Neuronal stem cell (in vitro differentiated cells): ENCODE data around the gene PYCARD.

ENCODE experiments used
- DNase-seq: peaks from one replicate; pipeline ENCODE4 v3.0.0-alpha.2; 2013; ENCODE audit warnings: low spot score
- H2AFZ ChIP-seq: one replicate; pipeline ENCODE4 v1.6.1; 2013; ENCODE audit warnings: mild to moderate bottlenecking, low read length, inconsistent platforms
- H2AK5ac ChIP-seq: 2 replicates; pipeline ENCODE4 v1.6.1; 2013; ENCODE audit warnings: low read depth, mild to moderate bottlenecking, inconsistent platforms, low read length, moderate library complexity, mixed read lengths
- H2BK120ac ChIP-seq: 2 replicates; pipeline ENCODE4 v1.6.1; 2013; ENCODE audit warnings: low read depth, mild to moderate bottlenecking, inconsistent platforms, low read length, moderate library complexity, mixed read lengths
- H2BK12ac ChIP-seq: one replicate; pipeline ENCODE4 v1.6.1; 2013; ENCODE audit warnings: low read length, inconsistent platforms
- H2BK15ac ChIP-seq: 2 replicates; pipeline ENCODE4 v1.6.1; 2013; ENCODE audit warnings: mild to moderate bottlenecking, low read length, inconsistent platforms, mixed read lengths
- H2BK5ac ChIP-seq: one replicate; pipeline ENCODE4 v1.6.1; 2013; ENCODE audit warnings: inconsistent platforms, mild to moderate bottlenecking, low read length, moderate library complexity
- H3K14ac ChIP-seq: one replicate; pipeline ENCODE4 v1.6.1; 2013; ENCODE audit warnings: low read length, inconsistent platforms
- H3K18ac ChIP-seq: 2 replicates; pipeline ENCODE4 v1.6.1; 2013; ENCODE audit warnings: low read length, inconsistent platforms
- H3K23ac ChIP-seq: 2 replicates; pipeline ENCODE4 v1.6.1; 2013; ENCODE audit warnings: low read depth, mild to moderate bottlenecking, mixed read lengths, low read length, inconsistent platforms; ENCODE audit not compliant: poor library complexity
- H3K27ac ChIP-seq: replicated peaks from 3 replicates; pipeline ENCODE4 v1.5.1; 2013; ENCODE audit warnings: low read length, inconsistent platforms
- H3K27me3 ChIP-seq, 3 experiments: 2 replicates each; pipeline ENCODE4 v1.6.1; 2013; ENCODE audit warnings: low read length in 3 of 3, mild to moderate bottlenecking in 2 of 3, inconsistent platforms in 1 of 3, low read depth in 1 of 3, mixed read lengths in 1 of 3, moderate library complexity in 1 of 3; ENCODE audit not compliant: control insufficient read depth in 3 of 3, insufficient read depth in 3 of 3
- H3K36me3 ChIP-seq, 2 donors: replicated peaks in 1 of 2; 2 replicates each; pipeline ENCODE4 v1.6.1; 2013; ENCODE audit warnings: low read length in 2 of 2; ENCODE audit not compliant: control insufficient read depth in 2 of 2, insufficient read depth in 2 of 2
- H3K4ac ChIP-seq: 2 replicates; pipeline ENCODE4 v1.6.1; 2013; ENCODE audit warnings: inconsistent platforms, mild to moderate bottlenecking, low read length, moderate library complexity
- H3K4me1 ChIP-seq, 2 donors: 1 replicate in 1 of 2; 2 replicates in 1 of 2; pipeline ENCODE4 v1.6.1; 2013; ENCODE audit warnings: low read length in 2 of 2, low read depth in 1 of 2; ENCODE audit not compliant: control insufficient read depth in 2 of 2, insufficient read depth in 1 of 2
- H3K4me2 ChIP-seq: one replicate; pipeline ENCODE4 v1.6.1; 2013; ENCODE audit warnings: mild to moderate bottlenecking, low read length, inconsistent platforms; ENCODE audit not compliant: insufficient read depth, poor library complexity, severe bottlenecking
- H3K4me3 ChIP-seq, 2 donors: 2 replicates each; pipeline ENCODE4 v1.5.1; 2013; ENCODE audit warnings: low read length in 2 of 2, mild to moderate bottlenecking in 2 of 2, inconsistent platforms in 1 of 2, moderate library complexity in 1 of 2
- H3K79me1 ChIP-seq: one replicate; pipeline ENCODE4 v1.6.1; 2013; ENCODE audit warnings: low read depth, mild to moderate bottlenecking, inconsistent platforms, low read length, moderate library complexity
- H3K9ac ChIP-seq: one replicate; pipeline ENCODE4 v1.6.1; 2013; ENCODE audit warnings: mild to moderate bottlenecking, low read depth, low read length, inconsistent platforms; ENCODE audit not compliant: poor library complexity
- H3K9me3 ChIP-seq, 2 donors: replicated peaks in 1 of 2; 2 replicates each; pipeline versions ENCODE3 to v1.6.1; 2013; ENCODE audit warnings: low read length in 2 of 2, mild to moderate bottlenecking in 2 of 2, inconsistent platforms in 1 of 2, low read depth in 1 of 2, mixed read lengths in 1 of 2, moderate library complexity in 1 of 2; ENCODE audit not compliant: control insufficient read depth in 2 of 2, insufficient read depth in 1 of 2
- H4K8ac ChIP-seq: one replicate; pipeline ENCODE4 v1.6.1; 2013; ENCODE audit warnings: low read depth, mild to moderate bottlenecking, inconsistent platforms, low read length, moderate library complexity
- H4K91ac ChIP-seq: one replicate; pipeline ENCODE4 v1.6.1; 2013; ENCODE audit warnings: low read length, low read depth, mild to moderate bottlenecking, inconsistent platforms; ENCODE audit not compliant: poor library complexity
- WGBS, 2 donors: extraction: QIAGEN DNeasy Blood & Tissue Kit; methylation state at CpG; one replicate each; pipeline ENCODE4 v1.1.7; 2013; ENCODE audit warnings: missing lambda C conversion rate in 2 of 2, mixed read lengths in 1 of 2; ENCODE audit not compliant: insufficient read length in 2 of 2, insufficient replicate concordance in 1 of 2; ENCODE audit errors: extremely low coverage in 2 of 2; 5-methylcytosine and 5-hydroxymethylcytosine counted together

Gene PYCARD

DNA sequence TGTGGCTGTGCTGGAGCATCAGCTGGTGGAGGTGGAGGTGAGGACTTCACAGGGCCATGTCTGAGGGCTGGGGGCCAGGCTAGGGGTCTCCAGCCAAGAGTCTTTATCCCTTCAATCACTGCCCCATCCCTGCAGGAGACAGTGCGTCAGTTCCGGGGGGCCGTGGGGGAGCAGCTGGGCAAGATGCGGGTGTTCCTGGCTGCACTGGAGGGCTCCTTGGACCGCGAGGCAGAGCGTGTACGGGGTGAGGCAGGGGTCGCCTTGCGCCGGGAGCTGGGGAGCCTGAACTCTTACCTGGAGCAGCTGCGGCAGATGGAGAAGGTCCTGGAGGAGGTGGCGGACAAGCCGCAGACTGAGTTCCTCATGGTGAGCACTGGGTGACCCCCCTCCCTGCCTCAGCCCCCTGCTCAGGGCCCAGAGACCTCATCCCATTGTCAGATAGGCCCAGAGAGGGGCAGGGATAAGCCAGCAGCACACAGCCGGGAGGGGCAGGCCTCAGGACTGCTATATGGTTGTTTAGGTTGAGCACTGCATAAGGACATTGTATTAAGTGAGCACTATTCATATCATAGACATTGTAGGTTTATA lies 16.7 kb upstream of the PYCARD start:
- H3K27me3 ChIP-seq = peaks cover 24 to 67% (median 44%) of the 10 kb centered on the region in 3 experiments
- no CpG with 5 or more reads among the region's 15 CpGs for WGBS, 2 donors

DNA sequence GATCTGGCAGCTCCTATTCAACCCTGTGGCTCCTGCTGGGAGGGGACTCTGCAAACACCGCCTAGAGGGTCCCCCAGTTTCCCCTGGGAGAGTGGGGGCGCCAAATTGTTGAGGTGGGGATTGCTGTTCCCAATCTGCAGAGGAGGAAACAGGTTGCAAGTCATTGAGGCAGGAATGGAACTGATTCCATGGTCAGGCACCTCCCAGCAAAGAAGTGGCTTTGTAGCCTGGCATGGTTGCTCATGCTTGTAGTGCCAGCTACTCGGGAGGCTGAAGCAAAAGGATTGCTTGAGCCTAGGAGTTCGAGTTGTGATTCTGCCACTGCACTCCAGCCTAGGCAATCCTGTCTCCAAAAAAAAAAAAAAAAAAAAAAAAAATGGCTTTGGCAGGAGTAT lies 14.6 kb upstream of the PYCARD start:
- Histone ChIP-seq H3K36me3 (no peaks in the 10 kb centered on the region), H4K91ac (no peak overlapping the region), H2AFZ (peak overlapping the region; percentile 13), H3K4ac (no peak overlapping the region), H3K9me3 (peaks cover 0 to 3% of the 10 kb centered on the region in 2 donors), H2BK120ac (no peak overlapping the region), H2AK5ac (no peak overlapping the region), H3K4me1 (peaks cover 10 to 15% of the 10 kb centered on the region in 2 donors), H3K23ac (no peak overlapping the region), H3K9ac (peak overlapping the region; percentile 47), H4K8ac (no peak overlapping the region), H3K4me3 (peak overlapping the region in 1 of 2 donors; percentile 15), H2BK12ac (peak overlapping the region; percentile 87), H3K27me3 (peaks cover 24 to 86% (median 53%) of the 10 kb centered on the region in 3 experiments), H3K18ac (peak overlapping the region; percentile 72), H3K27ac (no peak overlapping the region), H3K79me1 (no peaks in the 10 kb centered on the region), H2BK15ac (no peak overlapping the region), H3K4me2 (no peak overlapping the region), H3K14ac (no peak overlapping the region), H2BK5ac (no peak overlapping the region)
- WGBS, 2 donors = no CpG with 5 or more reads among the region's 4 CpGs
- no peak for DNase-seq

More for the DNA sequence above, 16.7 kb upstream of the PYCARD start:
- H4K8ac ChIP-seq = no peak overlapping the region
- H2BK120ac ChIP-seq = no peak overlapping the region
- DNase-seq = no peak
- H3K27ac ChIP-seq = no peak overlapping the region
- H4K91ac ChIP-seq = no peak overlapping the region
- H3K4me3 ChIP-seq = no peak overlapping the region
- peak overlapping the region; percentile 64 for H3K18ac ChIP-seq
- H3K36me3 ChIP-seq = no peaks in the 10 kb centered on the region
- no peak overlapping the region for H2BK12ac ChIP-seq
- no peak overlapping the region for H3K4ac ChIP-seq
- H2AFZ ChIP-seq = no peak overlapping the region
- H2AK5ac ChIP-seq = peak overlapping the region; percentile 19
- peak overlapping the region; percentile 2 for H3K4me2 ChIP-seq
- H3K79me1 ChIP-seq = no peaks in the 10 kb centered on the region
- no peak overlapping the region for H3K9ac ChIP-seq
- peaks cover 0 to 3% of the 10 kb centered on the region in 2 donors for H3K9me3 ChIP-seq
- H3K4me1 ChIP-seq = peaks cover 10 to 15% of the 10 kb centered on the region in 2 donors
- no peak overlapping the region for H2BK5ac ChIP-seq
- no peak overlapping the region for H2BK15ac ChIP-seq
- peak overlapping the region; percentile 89 for H3K23ac ChIP-seq
- H3K14ac ChIP-seq = peak overlapping the region; percentile 71

DNA sequence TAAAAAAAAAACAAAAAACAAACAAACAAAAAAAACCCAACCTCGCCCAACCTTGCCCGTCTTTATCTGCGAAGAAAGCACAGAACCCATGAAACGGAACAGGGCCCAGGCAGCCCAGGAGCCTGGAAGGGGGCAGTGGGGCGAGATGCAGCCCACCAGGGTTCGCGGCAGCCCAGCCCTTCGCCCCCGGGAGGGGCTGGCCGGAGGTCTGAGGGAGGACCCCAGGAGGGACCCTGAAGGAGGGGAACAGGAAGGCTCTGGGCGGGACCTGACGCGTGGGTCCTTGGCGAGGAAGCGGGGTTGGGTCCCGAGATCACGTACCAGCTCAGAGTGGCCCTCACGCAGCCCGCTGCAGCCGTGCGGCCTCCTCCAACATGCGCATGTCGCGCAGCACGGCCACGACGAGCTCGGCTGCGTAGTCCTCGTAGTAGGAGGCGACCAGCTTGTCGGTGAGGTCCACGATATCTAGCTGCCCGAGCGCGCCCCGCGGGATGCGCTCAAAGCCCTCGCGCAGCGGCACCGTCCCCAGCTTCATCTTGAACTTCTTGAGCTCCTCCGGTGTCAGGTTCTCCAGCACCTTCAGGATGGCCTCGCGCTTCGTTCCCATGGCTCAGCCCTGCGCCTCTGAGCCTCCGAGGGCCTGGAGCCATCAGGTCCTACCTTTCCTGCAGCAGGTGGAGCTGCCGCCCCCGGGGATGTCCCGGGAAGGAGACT lies 14.0 kb upstream of the PYCARD start, which contains the start of gene PYDC1:
Gene PYDC1 (minus strand): TSS at position 714 of the 714 bp plus-strand sequence. CDS start 107 bp downstream, at position 607.
- peaks cover 24 to 88% (median 52%) of the 10 kb centered on the region in 3 experiments for H3K27me3 ChIP-seq

More for the DNA sequence above, 14.0 kb upstream of the PYCARD start, which contains the start of gene PYDC1:
- no peak within 1 kb of the TSS for H2BK120ac ChIP-seq
- peaks cover 10 to 15% of the 10 kb centered on the region in 2 donors for H3K4me1 ChIP-seq
- H3K27ac ChIP-seq = no peak within 1 kb of the TSS
- H3K36me3 ChIP-seq = no peaks in the 10 kb centered on the region
- peak within 1 kb of the TSS; percentile 13 for H2AFZ ChIP-seq
- H4K8ac ChIP-seq = peak within 1 kb of the TSS; percentile 68
- H2BK15ac ChIP-seq = no peak within 1 kb of the TSS
- H4K91ac ChIP-seq = no peak within 1 kb of the TSS
- H3K4me3 ChIP-seq = peak within 1 kb of the TSS in 1 of 2 donors; percentile 23
- peak within 1 kb of the TSS; percentile 47 for H3K9ac ChIP-seq
- H3K14ac ChIP-seq = peak within 1 kb of the TSS; percentile 67
- no peak for DNase-seq
- H2AK5ac ChIP-seq = peak within 1 kb of the TSS; percentile 93
- no CpG with 5 or more reads among the region's 52 CpGs for WGBS, 2 donors
- H2BK5ac ChIP-seq = no peak within 1 kb of the TSS
- H3K79me1 ChIP-seq = no peaks in the 10 kb centered on the region
- H3K4ac ChIP-seq = no peak within 1 kb of the TSS
- peak within 1 kb of the TSS; percentile 87 for H2BK12ac ChIP-seq
- peak within 1 kb of the TSS; percentile 98 for H3K4me2 ChIP-seq
- peak within 1 kb of the TSS; percentile 98 for H3K18ac ChIP-seq
- peaks cover 0 to 3% of the 10 kb centered on the region in 2 donors for H3K9me3 ChIP-seq
- peak within 1 kb of the TSS; percentile 94 for H3K23ac ChIP-seq
